ENCODE results near the gene ALK.

DNA sequence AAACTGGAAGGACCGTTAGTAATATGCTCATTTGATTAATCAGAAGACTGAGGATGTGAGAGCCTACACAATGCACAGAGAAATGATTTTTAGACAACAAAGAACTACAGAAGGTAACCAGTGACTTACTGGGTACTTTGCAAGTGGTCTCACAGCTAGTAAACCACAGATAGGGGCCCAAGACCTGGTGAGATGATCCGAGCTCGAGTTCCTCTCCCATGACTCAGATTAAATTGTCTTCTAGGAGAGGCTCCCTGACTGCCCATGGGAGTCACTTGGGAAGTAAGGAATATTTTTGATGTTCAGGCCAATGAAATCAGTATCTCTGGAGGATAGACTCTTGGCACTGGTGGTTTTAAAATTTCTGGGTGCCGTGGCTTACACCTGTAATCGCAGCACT is 586.0 kb downstream of the ALK start:
- TF ChIP-seq EZH2 (IDR thresholded peaks at IDR 0.05; ENCODE audit: low read length, missing control alignments), result no peak
- TF ChIP-seq, protein P1, sequence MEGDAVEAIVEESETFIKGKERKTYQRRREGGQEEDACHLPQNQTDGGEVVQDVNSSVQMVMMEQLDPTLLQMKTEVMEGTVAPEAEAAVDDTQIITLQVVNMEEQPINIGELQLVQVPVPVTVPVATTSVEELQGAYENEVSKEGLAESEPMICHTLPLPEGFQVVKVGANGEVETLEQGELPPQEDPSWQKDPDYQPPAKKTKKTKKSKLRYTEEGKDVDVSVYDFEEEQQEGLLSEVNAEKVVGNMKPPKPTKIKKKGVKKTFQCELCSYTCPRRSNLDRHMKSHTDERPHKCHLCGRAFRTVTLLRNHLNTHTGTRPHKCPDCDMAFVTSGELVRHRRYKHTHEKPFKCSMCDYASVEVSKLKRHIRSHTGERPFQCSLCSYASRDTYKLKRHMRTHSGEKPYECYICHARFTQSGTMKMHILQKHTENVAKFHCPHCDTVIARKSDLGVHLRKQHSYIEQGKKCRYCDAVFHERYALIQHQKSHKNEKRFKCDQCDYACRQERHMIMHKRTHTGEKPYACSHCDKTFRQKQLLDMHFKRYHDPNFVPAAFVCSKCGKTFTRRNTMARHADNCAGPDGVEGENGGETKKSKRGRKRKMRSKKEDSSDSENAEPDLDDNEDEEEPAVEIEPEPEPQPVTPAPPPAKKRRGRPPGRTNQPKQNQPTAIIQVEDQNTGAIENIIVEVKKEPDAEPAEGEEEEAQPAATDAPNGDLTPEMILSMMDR (conservative IDR thresholded peaks at IDR 0.05 in 1 of 2, IDR thresholded peaks at IDR 0.05 in 1 of 2; ENCODE audit: low read depth in 1 of 2, low read length in 2 of 2), result no peak
